ENCODE results near the gene HLA-G.

Gene HLA-G

DNA sequence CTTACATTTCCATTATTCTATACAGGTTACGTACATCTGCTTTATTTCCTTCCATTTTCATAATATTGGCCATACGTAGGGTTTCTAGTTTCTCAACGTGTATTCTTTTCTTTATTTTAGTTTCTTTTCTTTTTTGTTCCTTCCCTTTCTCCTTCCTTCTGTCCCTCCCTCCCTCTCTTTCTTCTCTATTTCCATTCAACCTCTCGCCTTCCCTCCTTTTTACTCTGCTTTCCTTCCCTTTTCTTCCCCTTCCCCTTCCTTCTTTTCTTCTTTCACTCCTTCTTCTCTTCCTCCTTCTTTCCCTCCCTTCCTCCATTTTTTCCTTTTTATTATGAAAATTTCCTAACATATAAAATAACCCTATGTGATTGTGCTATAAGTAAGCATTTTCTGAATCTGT is 8.7 kb upstream of the HLA-G start:
- no peak for DNase-seq

DNA sequence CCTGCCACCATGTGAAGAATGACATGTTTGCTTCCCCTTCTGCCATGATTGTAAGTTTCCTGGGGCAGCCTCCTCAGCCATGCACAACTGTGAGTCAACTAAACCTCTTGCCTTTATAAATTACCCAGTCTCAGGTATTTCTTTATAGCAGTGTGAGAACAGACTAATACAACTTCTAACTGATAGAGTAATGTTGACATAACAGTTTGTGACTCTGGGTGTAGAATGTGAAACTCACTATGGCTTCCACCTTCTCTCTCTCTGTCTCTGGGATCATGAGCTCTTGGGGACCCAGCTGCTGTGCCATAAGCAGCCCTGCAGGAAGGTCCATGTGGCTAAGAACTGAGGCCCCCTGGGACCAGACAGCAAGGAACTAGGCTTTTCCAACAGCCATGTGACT is 3.5 kb upstream of the HLA-G start:
- no peak for DNase-seq

DNA sequence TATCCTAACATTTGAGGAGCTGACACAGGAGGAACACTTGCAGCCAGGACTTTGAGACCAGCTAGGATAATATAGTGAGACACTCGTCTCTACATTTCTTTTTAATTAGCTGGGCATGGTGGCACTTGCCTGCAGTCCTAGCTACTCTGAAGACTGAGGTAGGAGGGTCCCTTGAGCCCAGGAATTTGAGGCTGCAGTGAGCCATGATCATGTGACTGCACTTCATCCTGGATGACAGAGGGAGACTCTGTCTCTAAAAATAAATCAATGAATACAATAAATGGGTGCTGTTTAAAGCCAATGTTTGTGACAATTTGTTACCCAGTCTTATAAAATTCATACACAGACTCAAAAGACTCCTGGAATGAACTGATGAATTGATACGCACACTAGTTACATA is 1.8 kb upstream of the HLA-G start:
- no peak for DNase-seq

DNA sequence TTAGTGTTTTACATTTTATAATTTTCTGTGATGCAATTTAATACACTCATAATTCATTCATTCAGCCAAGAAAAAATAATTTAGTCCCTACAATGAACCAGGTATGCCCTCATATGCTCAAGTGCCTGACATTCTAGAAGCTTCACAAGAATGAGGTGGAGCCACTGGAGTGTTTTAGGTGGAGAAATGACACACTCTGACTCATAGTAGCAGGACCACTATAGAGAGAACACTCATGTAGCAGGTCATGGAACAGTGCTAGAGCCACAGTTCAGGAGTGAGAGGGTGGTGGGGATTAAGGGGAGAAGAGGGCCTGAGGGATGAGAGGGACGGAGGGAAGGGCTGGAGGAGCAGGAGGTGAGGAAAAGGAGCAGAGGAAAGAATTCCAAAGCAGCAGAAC is 1.4 kb upstream of the HLA-G start:
- DNase-seq, result no peak

DNA sequence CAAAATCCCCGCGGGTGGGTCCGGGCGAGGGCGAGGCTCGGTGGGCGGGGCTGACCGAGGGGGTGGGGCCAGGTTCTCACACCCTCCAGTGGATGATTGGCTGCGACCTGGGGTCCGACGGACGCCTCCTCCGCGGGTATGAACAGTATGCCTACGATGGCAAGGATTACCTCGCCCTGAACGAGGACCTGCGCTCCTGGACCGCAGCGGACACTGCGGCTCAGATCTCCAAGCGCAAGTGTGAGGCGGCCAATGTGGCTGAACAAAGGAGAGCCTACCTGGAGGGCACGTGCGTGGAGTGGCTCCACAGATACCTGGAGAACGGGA is 809 bp downstream of the HLA-G start:
- peak; percentile 44 for DNase-seq

DNA sequence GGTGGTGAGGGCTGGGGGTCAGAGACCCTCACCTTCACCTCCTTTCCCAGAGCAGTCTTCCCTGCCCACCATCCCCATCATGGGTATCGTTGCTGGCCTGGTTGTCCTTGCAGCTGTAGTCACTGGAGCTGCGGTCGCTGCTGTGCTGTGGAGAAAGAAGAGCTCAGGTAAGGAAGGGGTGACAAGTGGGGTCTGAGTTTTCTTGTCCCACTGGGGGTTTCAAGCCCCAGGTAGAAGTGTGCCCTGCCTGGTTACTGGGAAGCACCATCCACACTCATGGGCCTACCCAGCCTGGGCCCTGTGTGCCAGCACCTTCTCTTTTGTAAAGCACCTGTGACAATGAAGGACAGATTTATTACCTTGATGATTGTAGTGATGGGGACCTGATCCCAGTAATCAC is 2.1 kb downstream of the HLA-G start:
- DNase-seq, result no peak

DNA sequence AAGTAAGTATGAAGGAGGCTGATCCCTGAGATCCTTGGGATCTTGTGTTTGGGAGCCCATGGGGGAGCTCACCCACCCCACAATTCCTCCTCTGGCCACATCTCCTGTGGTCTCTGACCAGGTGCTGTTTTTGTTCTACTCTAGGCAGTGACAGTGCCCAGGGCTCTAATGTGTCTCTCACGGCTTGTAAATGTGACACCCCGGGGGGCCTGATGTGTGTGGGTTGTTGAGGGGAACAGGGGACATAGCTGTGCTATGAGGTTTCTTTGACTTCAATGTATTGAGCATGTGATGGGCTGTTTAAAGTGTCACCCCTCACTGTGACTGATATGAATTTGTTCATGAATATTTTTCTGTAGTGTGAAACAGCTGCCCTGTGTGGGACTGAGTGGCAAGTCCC is 2.8 kb downstream of the HLA-G start:
- no peak for DNase-seq

DNA sequence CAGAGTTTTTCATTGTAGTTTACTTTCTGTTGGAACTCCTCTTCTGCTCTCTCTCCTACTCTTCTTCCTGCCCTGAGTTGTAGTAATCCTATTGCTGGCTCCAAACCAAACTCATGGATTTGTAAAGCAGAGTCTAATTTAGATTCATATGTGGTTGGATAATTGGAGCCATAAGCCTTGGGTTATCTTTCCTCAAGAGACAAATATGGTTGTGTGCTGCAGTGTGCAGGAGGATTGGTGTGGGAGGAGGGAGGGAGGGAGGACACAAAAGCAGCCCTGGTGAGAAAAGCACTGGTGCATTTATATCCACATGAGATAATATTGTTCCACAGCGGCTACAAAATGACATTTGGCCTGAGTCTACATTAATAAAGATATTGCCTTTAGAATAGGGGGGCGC is 4.2 kb downstream of the HLA-G start:
- DNase-seq, result no peak

DNA sequence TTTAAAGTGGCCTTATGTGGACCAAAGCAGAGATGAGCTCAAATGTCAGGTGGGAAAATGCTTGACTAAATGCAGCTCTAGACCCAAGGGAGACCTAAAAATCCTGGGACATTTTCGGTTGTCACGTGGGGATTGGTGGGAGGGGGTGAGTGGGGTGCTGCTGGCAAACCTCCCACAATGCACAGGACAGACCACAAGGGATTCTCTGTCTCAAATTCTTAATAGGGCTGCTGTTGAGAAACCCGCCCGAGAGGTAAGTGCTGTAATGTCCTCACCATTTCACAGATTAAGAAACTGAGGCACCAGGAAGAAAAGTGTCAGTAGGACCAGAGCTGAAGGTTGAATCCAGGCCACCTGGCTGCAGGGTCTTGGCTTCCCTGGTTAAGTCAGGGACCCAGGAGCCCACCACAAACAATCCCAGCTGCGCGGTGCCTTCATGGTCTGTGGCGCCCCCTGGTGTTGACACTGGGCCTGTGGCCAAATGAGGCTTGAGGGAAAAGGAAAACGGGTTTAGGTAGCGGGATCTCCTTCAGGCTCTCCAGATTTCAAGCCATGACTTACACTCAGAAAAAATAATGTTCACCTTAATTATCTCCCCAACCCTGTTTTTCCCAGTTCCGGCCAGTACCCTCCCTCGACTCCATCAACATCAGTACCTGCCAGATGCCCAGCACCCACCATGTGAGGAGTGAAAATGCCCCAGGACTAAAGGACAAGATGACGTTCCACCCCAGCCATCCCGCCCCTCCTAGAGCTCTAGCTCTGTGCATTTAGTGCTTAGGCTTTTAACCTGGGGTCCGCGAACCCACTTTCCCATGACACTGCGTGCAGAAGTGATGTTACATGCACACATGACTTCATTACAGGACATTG is 7.2 kb downstream of the HLA-G start:
- DNase-seq, result peak; percentile 61

DNA sequence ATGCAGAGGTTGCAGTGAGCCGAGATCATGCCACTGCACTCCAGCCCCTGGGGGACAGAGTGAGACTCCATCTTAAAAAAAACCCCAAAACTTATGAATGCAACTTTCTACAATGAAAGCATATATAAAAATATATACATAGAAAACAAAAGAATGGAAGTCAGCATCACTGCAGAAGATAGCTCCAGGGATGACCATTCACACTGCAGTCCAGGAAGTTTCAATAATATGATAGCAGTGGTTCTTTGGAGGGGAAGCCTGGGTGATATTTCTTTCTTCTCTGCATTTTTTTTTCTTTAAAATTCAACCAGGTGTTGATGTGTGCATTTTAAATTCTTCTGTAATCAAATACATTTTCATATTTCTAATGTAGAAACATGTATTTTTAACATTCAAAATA is 12.3 kb downstream of the HLA-G start:
- DNase-seq, result no peak

DNA sequence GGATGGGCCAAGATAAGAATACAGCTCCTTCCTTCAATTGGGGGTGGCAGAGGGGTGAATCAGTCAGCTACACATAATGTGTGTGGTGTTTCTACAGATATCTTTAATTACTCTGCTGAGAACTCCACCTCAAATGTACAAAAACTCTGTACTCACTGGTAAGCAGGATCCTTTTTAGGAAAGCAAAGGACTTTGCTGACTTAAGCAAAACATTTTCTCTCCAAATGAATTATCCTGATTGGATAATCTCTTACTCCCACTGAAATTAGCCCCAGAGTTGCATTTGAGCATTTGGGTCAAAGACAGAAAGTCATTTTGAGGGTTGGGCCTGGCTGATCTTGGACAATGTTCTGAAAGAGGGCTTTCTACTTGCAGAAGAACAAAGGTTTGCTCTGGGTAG is 13.4 kb downstream of the HLA-G start:
- DNase-seq, result no peak

DNA sequence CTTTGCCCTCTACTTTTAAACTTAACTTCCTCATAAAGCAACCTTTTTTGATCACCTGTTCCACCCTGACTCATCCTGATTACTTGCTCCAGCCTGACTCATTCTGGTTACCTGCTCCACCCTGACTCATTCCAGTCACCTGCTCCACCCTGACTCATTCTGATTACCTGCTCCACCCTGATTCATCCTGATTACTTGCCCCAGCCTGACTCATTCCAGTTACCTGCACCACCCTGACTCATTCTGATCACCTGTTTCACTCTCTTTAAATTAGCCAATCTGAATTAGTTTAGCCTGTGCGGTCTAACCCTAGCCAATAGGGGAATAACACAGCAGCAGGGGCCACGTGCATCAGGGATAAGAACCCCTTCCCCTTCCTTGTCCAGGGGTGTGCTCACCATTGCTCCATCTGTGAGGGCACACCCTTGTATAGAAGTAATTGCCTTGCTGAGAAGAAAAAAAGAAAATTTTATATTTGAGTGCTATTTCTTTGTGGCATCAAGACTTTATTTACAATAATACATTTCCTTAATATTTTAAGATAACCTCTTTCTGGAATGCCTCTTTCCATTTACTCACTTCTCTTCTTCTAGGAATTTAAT is 17.9 kb downstream of the HLA-G start:
- no peak for DNase-seq

DNA sequence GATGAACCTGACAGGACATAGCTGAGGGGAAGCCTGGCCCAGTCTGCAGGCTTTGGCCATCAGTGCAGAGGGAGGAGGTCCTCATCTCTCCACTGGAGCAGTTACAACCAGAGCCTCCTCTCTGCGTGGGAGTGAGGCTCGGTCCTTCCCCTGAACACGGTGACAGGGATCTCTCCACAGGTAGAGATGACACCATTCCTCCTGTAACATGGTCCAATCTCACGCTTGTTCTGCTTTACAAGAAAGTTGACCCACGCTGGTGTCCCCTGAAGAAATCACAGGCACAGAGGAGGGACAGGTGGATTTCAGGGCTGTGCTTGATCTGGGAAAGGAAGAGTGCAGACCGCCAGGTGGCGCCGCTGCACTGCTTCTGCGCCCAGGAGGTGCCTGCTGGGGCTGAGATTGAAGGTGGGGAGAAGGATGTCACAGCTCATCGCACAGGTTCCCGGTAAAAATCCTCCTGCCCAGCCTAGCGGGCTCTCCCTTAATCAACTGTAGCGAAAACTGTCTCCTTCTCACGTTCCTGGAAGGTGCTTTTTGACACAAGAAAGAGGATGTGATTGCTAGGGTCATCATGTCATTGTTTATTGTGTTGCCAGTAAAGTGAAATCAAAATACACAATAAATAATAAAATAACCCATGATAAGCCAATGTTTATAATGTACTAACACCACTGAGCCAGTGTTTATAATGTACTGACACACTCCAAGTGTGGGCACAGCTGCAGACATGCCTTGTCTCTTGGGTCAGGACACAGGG is 20.4 kb downstream of the HLA-G start:
- peak; percentile 85 for DNase-seq

DNA sequence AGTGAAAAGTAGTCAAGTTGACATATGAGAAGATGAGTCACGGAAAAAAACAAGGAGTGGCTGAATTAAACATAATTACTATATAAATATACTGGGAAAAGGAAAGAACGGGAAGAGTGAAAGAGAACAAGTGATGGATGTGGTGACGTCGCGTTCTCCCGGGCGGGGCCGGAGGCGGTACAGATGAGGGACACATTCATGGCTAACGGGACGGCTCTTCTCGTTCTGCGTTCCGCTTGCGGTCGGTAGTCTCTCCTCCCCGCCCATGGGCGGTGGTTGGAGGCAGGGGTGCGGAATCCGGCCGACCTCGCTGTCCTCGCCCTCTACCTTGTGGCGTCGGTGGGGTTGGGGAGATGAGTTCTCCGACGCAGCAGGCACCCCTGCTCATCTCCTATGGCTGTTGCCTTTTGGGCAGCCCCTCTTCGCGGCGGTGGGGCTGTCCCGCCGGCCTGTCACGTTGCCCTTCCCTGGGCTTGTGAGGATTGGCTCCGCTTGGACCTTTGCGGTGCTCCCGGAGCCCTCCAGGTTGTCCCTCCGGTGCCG is 22.5 kb downstream of the HLA-G start:
- peak; percentile 17 for DNase-seq

DNA sequence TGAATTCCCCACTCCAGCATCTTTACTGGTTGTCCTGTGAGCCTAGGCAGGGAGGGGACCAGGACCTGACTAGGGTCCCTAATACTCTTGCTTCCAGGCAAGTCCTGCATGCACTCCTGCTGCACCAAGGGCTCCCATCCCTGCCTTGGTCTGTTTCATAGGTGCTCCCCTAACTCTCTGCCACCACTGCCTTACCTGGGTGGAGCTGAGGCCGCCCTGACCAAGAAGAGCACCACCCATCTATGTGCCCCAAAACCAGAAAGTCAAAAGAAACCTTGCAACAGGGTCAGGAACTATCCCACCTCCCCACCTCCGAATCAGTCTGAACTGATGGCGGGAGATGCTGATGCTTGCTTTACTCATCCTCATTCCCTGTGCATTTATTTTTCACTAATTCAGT is 23.6 kb downstream of the HLA-G start:
- DNase-seq, result no peak

DNA sequence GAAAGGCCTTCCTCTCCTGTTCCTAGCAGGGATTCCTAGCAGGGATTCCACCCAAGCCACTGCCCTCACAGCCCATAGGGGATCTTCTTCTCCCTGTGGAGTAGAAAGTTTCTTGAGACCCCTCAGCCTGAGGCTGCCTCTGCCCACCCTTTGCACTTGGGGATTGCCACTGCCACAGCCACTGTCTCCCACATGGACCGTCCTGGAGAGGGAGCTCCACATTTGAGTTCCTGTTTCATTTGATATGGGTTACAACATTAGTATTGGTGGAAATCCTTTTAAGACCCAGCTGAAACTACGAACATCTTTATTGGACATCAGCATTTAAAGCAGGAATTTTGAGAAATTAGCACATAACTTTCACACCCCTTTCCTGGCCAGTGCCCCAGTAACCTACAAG is 25.6 kb downstream of the HLA-G start:
- DNase-seq, result no peak

DNA sequence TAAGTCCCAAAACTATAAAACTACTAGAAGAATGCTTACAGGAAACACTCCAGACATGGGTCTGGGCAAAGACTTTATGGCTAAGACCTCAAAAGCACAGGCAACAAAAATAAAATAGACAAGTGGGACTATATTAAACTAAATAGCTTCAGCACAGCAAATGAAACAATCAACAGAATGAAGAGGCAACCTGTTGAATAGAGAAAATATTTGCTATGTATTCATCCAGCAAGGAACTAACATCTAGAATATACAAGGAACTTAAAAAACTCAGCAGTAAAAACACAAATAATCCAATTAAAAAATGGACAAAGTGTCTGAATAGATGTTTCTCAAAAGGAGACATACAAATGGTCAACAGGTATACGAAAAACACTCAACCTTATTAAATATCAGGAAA is 30.4 kb downstream of the HLA-G start:
- no peak for DNase-seq

DNA sequence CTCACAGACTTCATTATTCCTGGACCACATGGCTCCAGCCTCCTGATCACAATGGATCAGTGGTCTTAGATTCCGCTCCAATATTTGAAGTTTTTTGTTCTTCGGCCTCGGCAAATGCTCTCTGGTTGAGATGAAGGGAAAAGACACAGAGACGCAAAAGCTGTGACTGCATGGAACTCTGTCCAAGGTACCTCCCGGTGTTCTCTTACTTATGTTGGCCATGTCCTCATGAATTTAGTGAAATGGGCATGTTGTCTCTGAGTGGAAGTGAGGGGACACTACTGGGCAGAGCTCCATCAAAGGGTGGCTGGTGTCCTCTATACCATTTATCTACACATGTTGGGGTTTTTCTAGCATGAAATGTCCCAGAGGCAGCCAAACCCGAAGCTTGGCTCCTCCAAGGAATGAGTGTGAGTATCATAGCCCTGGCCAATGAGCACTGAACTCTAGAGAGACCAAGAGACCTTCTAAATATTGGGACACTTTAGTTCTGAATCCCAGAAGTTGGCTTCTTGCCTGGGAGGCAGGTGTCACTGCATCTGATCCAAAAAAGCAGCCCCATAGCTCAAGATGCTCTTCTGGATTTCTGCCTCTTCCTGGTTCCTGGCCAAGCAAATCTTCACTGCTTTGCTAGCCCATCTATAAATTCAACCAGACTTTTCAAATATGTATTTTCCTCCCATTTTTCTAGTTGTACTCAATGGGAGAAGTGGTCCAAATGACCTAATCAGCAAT is 34.1 kb downstream of the HLA-G start:
- no peak for DNase-seq

DNA sequence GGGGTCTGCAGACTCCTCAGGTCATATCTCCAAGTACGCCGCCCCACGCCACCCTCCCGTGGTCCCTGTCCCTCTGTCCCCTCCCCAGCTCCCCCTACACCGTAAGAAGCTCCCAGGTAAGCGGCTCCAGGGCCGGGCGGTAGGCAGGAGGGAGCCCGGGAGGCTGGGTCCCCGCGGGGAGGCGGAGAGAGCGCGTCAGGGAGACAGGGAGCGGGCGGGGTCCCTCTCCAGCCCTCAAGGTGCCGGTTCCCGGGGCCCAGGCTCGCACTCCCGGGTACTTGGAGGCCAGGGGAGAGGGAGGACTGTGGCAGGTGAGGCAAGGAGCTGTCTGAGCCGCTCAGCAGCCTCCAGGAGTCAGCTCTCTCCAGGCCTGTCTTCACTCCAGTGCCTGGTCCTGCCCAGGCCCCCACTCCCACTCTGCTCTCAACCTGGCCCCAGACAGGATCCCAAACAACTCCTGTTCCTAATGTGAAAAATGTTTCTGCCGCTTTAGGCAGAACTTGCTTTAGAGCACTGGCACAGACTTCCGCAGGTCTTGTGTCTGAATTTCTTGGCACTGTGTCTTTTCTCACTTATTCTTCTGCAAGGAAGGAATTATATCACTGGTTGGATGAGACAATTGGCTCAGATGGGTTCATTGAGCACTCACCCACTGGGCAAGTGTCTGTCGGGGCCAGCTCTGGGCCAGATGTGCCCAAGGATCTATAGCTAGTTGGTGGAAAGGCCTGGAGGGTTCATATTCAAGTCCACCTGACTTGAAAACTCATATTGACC is 36.6 kb downstream of the HLA-G start:
- no peak for DNase-seq

DNA sequence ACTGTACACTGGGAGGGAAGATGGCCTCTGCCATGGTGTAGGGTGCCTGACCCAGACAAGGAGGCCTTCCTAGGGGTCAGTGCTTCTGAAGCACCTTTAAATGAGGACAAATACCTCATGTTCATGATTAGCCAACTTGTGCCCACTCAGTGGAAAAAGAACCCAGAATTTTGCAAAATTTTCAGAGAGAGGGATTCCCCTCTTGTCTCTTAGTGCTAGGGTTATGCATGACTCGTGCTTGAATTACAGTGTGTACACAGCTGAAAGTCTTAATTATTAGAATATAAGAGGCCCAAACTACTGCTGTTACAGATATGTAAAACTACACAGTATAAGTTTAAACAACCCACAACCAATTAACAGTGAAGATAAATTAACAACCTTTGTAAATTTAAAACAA is 38.0 kb downstream of the HLA-G start:
- DNase-seq, result no peak

DNA sequence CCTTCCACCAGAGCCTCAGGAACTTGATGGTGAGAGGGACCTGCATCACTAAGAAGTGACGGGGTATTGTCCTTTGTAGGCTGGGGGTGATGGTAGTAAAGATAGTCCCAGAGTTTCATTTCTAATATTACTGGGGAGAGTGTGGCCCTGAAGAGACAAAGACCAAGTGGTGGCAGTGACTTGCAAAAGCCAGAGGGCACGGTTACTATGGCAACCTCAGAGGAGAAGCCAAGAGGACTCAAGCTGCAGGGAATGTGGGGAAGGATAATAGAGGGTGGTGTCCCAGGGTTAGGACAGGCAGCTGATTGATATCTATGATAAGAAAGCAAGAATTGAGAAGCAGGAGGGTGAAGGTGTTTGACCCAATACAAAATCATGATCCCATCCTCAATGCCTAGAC is 42.5 kb downstream of the HLA-G start:
- DNase-seq, result no peak

DNA sequence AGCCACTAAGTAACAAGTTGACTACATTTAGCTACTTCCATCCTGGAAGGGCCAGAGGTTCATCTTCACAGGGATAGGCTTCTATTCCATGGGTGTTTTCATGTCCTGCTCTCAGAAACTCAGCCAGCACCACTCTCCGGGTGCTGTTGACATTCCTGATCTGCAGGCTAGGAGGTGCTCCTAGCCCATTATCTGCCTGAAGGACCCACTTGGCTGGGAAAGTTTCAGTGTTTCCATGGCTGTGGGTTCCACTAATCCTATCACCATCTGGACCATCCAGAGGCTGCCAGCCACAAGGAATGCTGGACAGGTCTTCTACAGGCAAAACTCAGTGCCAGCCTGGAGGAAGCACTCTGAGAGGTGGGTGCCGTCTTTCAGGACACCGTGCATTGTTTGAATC is 45.2 kb downstream of the HLA-G start:
- no peak for DNase-seq
